HG03520 (cell line): Measurements from ENCODE around the gene RTN1.

Source experiments
- ATAC-seq: cut with Tn5 transposase; IDR thresholded peaks from one replicate; pipeline ENCODE4 v1.9.1; 2021; ENCODE audit warnings: mild to moderate bottlenecking, moderate library complexity; ENCODE audit not compliant: unreplicated experiment

Gene RTN1

GRCh38 chr14:59870277-59871165 is at the start of gene RTN1:
TSS of gene RTN1 (minus strand) at chr14:59870776. CDS start at chr14:59870630, 146 bp downstream.
- ATAC-seq: no peak

- no peak for ATAC-seq
Measured at GRCh38 chr14:59920378-59920683, 49.8 kb upstream of the RTN1 start.

- ATAC-seq: peak; percentile 9
Measured at GRCh38 chr14:59919570-59920377, 49.2 kb upstream of the RTN1 start, which contains the start of gene LRRC9. TSS of gene LRRC9 (plus strand) at chr14:59920144.

GRCh38 chr14:59918824-59919569 is 48.4 kb upstream of the RTN1 start:
- peak; percentile 72 for ATAC-seq

- ATAC-seq: no peak
Measured at GRCh38 chr14:59913187-59913586, 42.6 kb upstream of the RTN1 start.

- no peak for ATAC-seq
Measured at GRCh38 chr14:59912443-59912842, 41.9 kb upstream of the RTN1 start.

GRCh38 chr14:59905188-59905587 is 34.6 kb upstream of the RTN1 start:
- ATAC-seq: no peak

- ATAC-seq: no peak
Measured at GRCh38 chr14:59904184-59904583, 33.6 kb upstream of the RTN1 start.

- ATAC-seq: no peak
Measured at GRCh38 chr14:59900556-59900955, 30.0 kb upstream of the RTN1 start.

- peak; percentile 58 for ATAC-seq
Measured at GRCh38 chr14:59897757-59898383, 27.3 kb upstream of the RTN1 start.

- ATAC-seq: no peak
Measured at GRCh38 chr14:59895721-59896120, 25.1 kb upstream of the RTN1 start.

GRCh38 chr14:59890676-59891075 is 20.1 kb upstream of the RTN1 start:
- ATAC-seq: no peak

GRCh38 chr14:59882957-59883356 is 12.4 kb upstream of the RTN1 start:
- no peak for ATAC-seq

- no peak for ATAC-seq
Measured at GRCh38 chr14:59871166-59871495, 555 bp upstream of the RTN1 start.

- no peak for ATAC-seq
Measured at GRCh38 chr14:59869381-59870255, 958 bp downstream of the RTN1 start.

- ATAC-seq: no peak
Measured at GRCh38 chr14:59868021-59868420, 2.6 kb downstream of the RTN1 start.

GRCh38 chr14:59863806-59864525 is 6.6 kb downstream of the RTN1 start:
- no peak for ATAC-seq

GRCh38 chr14:59857328-59857727 is 13.2 kb downstream of the RTN1 start:
- no peak for ATAC-seq

- no peak for ATAC-seq
Measured at GRCh38 chr14:59852350-59852749, 18.2 kb downstream of the RTN1 start.
